Right ventricle myocardium superior (tissue), 1 donor: ENCODE results near the gene RAB40C. TPM values are rescaled to one million over a fixed set of nuclear protein-coding genes. Genes with fewer than 3 reads are reported as not detected.

ENCODE experiments used
- ATAC-seq: fragments of 200-7000 bp; cut with Tn5 transposase; one replicate; pipeline ENCODE4 v1.9.1; 2020; ENCODE audit warnings: mild to moderate bottlenecking; ENCODE audit not compliant: poor library complexity
- DNase-seq: peaks from one replicate; pipeline ENCODE4 v3.0.0-alpha.2; 2020
- intact Hi-C: fragments of 100-400 bp; cut with DNase I; formaldehyde crosslinking; loops from one replicate; pipeline ENCODE4 v1.11.2; 2022
- total RNA-seq: library from RNA; stranded (reverse); fragmentation: NEBNext Ultra II Directional; extraction: Animal tissue kit (Norgen Biotek cat#: 25700); gene quantifications from one replicate; pipeline ENCODE4 v1.2.1, GENCODE V29; 2021
- donor health status: DM: no; HTN: yes; CAD: no; lungs with severe emphysema.

Gene RAB40C
- total RNA-seq, 1 donor from 2014 or later, result 11.0 TPM

GRCh38 chr16:634996-635395 lies 45.1 kb downstream of the RAB40C start:
- ATAC-seq (no peak), DNase-seq (no peak)
- intact Hi-C loops, result loop anchor here (5.0 kb wide), 1 partner anchor 48 kb away; no protein-coding TSS in a partner anchor

- intact Hi-C loops, result loop anchor here (5.0 kb wide), 1 partner anchor 48 kb away; no protein-coding TSS in a partner anchor
- DNase-seq (no peak), ATAC-seq (no peak)
Observed at GRCh38 chr16:635573-636205, 45.8 kb downstream of the RAB40C start.

- intact Hi-C loops, result loop anchor here (5.0 kb wide), 1 partner anchor 49 kb away; no protein-coding TSS in a partner anchor
- peak; percentile 91 for ATAC-seq
- DNase-seq, result peak; percentile 98
Observed at GRCh38 chr16:636206-637080, 46.6 kb downstream of the RAB40C start, which contains the start of gene METTL26. Gene METTL26 (minus strand): TSS chr16:636305. CDS start chr16:636290, 15 bp downstream.

- ATAC-seq, result peak; percentile 80
- DNase-seq, result peak; percentile 92
- intact Hi-C loops, result loop anchor here (5.0 kb wide), 1 partner anchor 50 kb away; no protein-coding TSS in a partner anchor
Observed at GRCh38 chr16:637081-638018, 47.5 kb downstream of the RAB40C start.

DNA sequence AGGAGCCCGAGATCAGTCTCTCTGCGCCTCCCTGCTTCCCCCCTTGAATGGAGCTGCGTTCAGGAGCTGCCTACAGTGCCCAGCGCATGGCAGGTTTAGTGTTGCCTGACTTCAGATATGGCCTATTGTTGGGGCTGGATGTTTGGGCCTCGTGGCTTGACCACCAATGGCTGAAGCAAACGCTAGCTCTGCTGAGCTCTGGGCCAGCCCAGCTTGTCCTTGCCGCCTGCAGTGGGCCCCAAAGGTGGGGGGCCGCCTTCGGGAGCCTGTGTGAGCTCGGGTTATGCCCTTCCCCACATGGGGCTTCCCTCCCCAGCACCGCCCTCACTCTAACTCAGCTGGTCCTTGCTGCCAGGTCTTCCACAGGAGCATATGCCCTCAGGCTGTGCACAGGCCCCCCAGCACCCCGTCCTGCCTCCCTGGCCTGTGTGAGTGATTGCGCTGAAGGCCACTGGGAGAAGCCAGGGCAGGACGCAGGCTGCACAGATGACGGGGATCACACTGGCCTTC lies 48.2 kb downstream of the RAB40C start:
- intact Hi-C loops, result loop anchor here (5.0 kb wide), 1 partner anchor 51 kb away; no protein-coding TSS in a partner anchor
- ATAC-seq (no peak), DNase-seq (no peak)

- ATAC-seq (no peak), DNase-seq (no peak)
- intact Hi-C loops, result loop anchor here (5.0 kb wide), 1 partner anchor 52 kb away; no protein-coding TSS in a partner anchor
Observed at GRCh38 chr16:638836-639235, 49.0 kb downstream of the RAB40C start.

- no peak for ATAC-seq
- no peak for DNase-seq
- intact Hi-C loops, result no loop called here
Observed at GRCh38 chr16:640614-641013, 50.7 kb downstream of the RAB40C start.

GRCh38 chr16:641326-642188 lies 51.7 kb downstream of the RAB40C start, which contains the start of gene MCRIP2:
Gene MCRIP2 (plus strand): TSS chr16:641828. CDS start chr16:641992, 164 bp downstream.
- intact Hi-C loops, result no loop called here

GRCh38 chr16:642189-643049 lies 52.6 kb downstream of the RAB40C start:
- DNase-seq, result peak; percentile 81
- peak; percentile 40 for ATAC-seq
- intact Hi-C loops, result no loop called here

More at GRCh38 chr16:641326-642188, 51.7 kb downstream of the RAB40C start, which contains the start of gene MCRIP2:
- DNase-seq (peak; percentile 93), ATAC-seq (peak; percentile 70)

DNA sequence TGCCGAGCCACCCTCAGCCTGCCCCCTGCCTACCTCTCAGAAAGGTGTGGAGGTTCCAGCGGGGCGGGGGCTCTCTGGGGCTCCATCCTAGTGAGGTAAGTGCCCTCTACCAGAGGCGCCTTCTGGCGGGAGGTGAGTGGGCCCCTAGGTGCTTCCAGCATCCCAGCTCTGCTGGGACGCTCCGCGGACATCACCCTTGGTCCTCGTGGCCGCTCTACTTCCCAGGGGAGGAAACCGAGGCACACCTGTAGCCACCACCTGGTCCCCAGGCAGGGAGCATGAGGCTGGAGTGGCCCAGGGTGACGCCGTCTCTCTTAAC lies 53.1 kb downstream of the RAB40C start:
- no peak for DNase-seq
- intact Hi-C loops, result no loop called here

GRCh38 chr16:644556-644955 lies 54.7 kb downstream of the RAB40C start:
- intact Hi-C loops, result no loop called here
- ATAC-seq, result no peak
- no peak for DNase-seq

More for the DNA sequence above, 53.1 kb downstream of the RAB40C start:
- no peak for ATAC-seq

GRCh38 chr16:645852-646678 lies 56.2 kb downstream of the RAB40C start:
- ATAC-seq, result peak; percentile 46
- intact Hi-C loops, result no loop called here
- DNase-seq, result peak; percentile 82

DNA sequence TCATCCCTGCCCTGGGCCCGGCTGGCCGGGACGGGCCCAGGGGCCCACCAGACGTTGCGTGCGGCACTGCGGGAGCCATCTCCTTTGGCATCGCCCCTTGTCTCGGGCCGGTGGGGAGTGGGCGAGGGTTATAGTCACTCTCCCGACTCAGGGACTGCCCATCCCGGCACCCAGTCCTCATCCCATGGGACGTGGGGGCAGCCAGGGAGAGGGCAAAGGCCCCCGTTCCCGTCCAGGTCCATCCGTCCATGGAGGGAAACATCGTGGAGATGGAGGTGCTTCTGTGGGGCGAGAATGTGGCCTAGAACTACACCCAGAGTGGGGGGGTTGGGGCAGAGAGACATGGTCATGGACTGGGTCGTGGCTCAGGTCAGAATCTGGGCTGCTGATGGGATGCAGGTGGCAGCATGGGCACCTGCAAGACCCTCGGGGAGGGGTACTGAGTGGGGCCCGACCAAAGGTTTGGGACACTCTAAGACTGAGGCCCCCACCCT lies 56.9 kb downstream of the RAB40C start:
- no peak for DNase-seq
- ATAC-seq, result no peak
- intact Hi-C loops, result no loop called here

DNA sequence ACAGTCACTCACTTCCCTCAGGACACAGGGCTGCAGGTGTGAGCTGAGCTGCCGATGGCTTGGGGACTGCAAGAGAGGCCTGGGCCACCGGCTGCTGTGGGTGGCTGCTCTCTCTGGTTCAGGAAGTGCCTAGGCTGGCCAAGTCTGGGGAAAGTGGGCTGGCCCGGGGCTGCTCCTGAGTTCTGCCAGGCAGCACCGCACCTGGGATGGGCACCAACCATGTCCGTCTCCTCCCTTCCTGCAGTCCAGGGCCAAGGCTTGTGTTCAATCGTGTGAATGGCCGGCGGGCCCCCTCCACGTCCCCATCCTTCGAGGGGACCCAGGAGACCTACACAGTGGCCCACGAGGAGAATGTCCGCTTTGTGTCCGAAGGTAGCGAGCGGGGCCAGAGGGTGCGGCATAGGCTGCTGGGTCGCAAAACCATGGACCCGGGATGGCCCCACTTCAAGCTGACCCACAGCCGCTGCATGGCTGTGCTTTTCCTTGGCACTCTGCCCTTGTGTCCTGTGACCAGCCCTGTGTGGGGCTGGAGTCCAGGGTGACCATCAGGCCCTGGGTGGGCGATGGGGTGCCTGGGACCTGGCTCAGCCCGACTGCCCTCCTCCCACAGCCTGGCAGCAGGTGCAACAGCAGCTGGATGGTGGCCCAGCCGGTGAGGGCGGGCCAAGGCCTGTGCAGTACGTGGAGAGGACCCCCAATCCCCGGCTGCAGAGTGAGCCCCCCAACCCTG lies 57.5 kb downstream of the RAB40C start:
- intact Hi-C loops, result no loop called here
- ATAC-seq, result no peak
- DNase-seq, result no peak
